Liver (tissue), 3 donors: ENCODE results near the gene CDK5RAP3.

Source experiments
- CTCF ChIP-seq: fragments of 150-350 bp; IDR thresholded peaks from 2 replicates; pipeline ENCODE4 v1.5.1; 2017; ENCODE audit warnings: improper control_type of control experiment, low read depth, low read length; ENCODE audit not compliant: missing input control
- EGR1 ChIP-seq, 2 donors: IDR thresholded peaks; 2 replicates each; pipeline ENCODE4 v1.6.1; 2016 to 2018; ENCODE audit warnings: antibody characterized with exemption in 2 of 2, low read depth in 2 of 2
- GABPA ChIP-seq, 2 donors: IDR thresholded peaks in 1 of 2; conservative IDR thresholded peaks in 1 of 2; 2 replicates each; pipeline ENCODE4 v1.6.1; 2016; ENCODE audit warnings: antibody characterized with exemption in 2 of 2, mild to moderate bottlenecking in 1 of 2, moderate library complexity in 1 of 2
- MAX ChIP-seq: IDR thresholded peaks from 2 replicates; pipeline ENCODE4 v1.6.1; 2016; ENCODE audit warnings: antibody characterized with exemption
- REST ChIP-seq: IDR thresholded peaks from 2 replicates; pipeline ENCODE4 v1.6.1; 2016; ENCODE audit warnings: antibody characterized with exemption, mild to moderate bottlenecking
- RXRA ChIP-seq, 2 donors: IDR thresholded peaks; 2 replicates each; pipeline ENCODE4 v1.6.1; 2017 to 2018; ENCODE audit warnings: antibody characterized with exemption in 2 of 2, mild to moderate bottlenecking in 1 of 2
- YY1 ChIP-seq: IDR thresholded peaks from 2 replicates; pipeline ENCODE4 v1.6.1; 2016; ENCODE audit warnings: antibody characterized with exemption, mild to moderate bottlenecking
- donor health status: healthy.
- donor health status: healthy.

GRCh38 chr17:47957591-47958490 is 13.1 kb upstream of the CDK5RAP3 start, which contains the start of gene PRR15L:
- TF ChIP-seq CTCF, result no peak
- TF ChIP-seq GABPA (IDR thresholded peaks at IDR 0.05 in 1 of 2, conservative IDR thresholded peaks at IDR 0.05 in 1 of 2), result no peak
- no peak for TF ChIP-seq MAX
- no peak for TF ChIP-seq RXRA (IDR thresholded peaks at IDR 0.05)
- TF ChIP-seq REST, result no peak
- TF ChIP-seq EGR1 (IDR thresholded peaks at IDR 0.05; ENCODE audit: low read depth in 2 of 2), result no peak
- no peak for TF ChIP-seq YY1
